Activated T-helper 1 cell treated with anti-CD3 and anti-CD28 coated beads, Interleukin-12 subunit alpha, Interleukin-12 subunit beta, Interleukin-2, Interleukin-4 antibody, amounts not matched to agents 30 ng/mL and 10 ng/mL and 1 ng/mL, durations not matched to agents 14 hours and 24 hours and 36 hours (primary cell): ENCODE data around the gene PSMC3. TPM values are rescaled to one million over a fixed set of nuclear protein-coding genes. Genes with fewer than 3 reads are reported as not detected.

Source experiments
- DNase-seq: peaks from one replicate; pipeline ENCODE4 v3.0.0; 2021; ENCODE audit warnings: low spot score
- H3K27ac Mint-ChIP-seq: one replicate; pipeline ENCODE4 v1.8.0; 2021; ENCODE audit warnings: mild to moderate bottlenecking, mixed read lengths
- H3K27me3 Mint-ChIP-seq: one replicate; pipeline ENCODE4 v1.8.0; 2022; ENCODE audit warnings: mild to moderate bottlenecking, moderate library complexity, mixed read lengths; ENCODE audit not compliant: insufficient read depth
- H3K36me3 Mint-ChIP-seq: one replicate; pipeline ENCODE4 v1.8.0; 2021; ENCODE audit warnings: low read depth, mixed read lengths
- H3K4me1 Mint-ChIP-seq: one replicate; pipeline ENCODE4 v1.8.0; 2021; ENCODE audit warnings: low read depth, mixed read lengths
- H3K4me3 Mint-ChIP-seq: one replicate; pipeline ENCODE4 v1.8.0; 2021; ENCODE audit warnings: mild to moderate bottlenecking, moderate library complexity, mixed read lengths
- H3K9me3 Mint-ChIP-seq: one replicate; pipeline ENCODE4 v1.8.0; 2021; ENCODE audit warnings: mixed read lengths
- intact Hi-C: fragments of 100-400 bp; cut with micrococcal nuclease; formaldehyde crosslinking; loops from one replicate; pipeline ENCODE4 v1.15.1; 2024
- total RNA-seq: library from RNA; stranded (reverse); gene quantifications from 2 replicates; pipeline ENCODE4 v1.2.3, GENCODE V29; 2022

The PSMC3 gene
- total RNA-seq, 1 donor from 2014 or later, result 219 TPM

GRCh38 chr11:47393163-47394049 lies 32.8 kb downstream of the PSMC3 start:
- H3K4me1 Mint-ChIP-seq, result peaks cover 8% of the 10 kb centered on the region
- intact Hi-C loops, result loop anchor here (1.0 to 2.0 kb wide), 4 partner anchors 15 to 249 kb away; partner anchors contain the start of genes MTCH2, PSMC3 and SLC39A13
- H3K9me3 Mint-ChIP-seq, result no peaks in the 10 kb centered on the region

GRCh38 chr11:47392546-47393162 lies 33.6 kb downstream of the PSMC3 start:
- Mint-ChIP-seq H3K36me3 (no peaks in the 10 kb centered on the region), H3K27me3 (no peaks in the 10 kb centered on the region), H3K27ac (peak overlapping the region; percentile 18), H3K4me3 (no peak overlapping the region), H3K9me3 (no peaks in the 10 kb centered on the region), H3K4me1 (peaks cover 8% of the 10 kb centered on the region)
- intact Hi-C loops, result no loop called here
- no peak for DNase-seq

More at GRCh38 chr11:47393163-47394049, 32.8 kb downstream of the PSMC3 start:
- Mint-ChIP-seq H3K27ac (peak overlapping the region; percentile 65), H3K4me3 (no peak overlapping the region), H3K27me3 (no peaks in the 10 kb centered on the region), H3K36me3 (no peaks in the 10 kb centered on the region)
- DNase-seq, result no peak

- no peaks in the 10 kb centered on the region for H3K27me3 Mint-ChIP-seq
- intact Hi-C loops, result no loop called here
- no peak for DNase-seq
- H3K27ac Mint-ChIP-seq, result peak overlapping the region; percentile 18
- H3K4me3 Mint-ChIP-seq, result no peak overlapping the region
- H3K4me1 Mint-ChIP-seq, result peaks cover 8% of the 10 kb centered on the region
- H3K36me3 Mint-ChIP-seq, result no peaks in the 10 kb centered on the region
- no peaks in the 10 kb centered on the region for H3K9me3 Mint-ChIP-seq
These were observed 34.4 kb downstream of the PSMC3 start for GRCh38 chr11:47391711-47392432.

- DNase-seq, result no peak
- intact Hi-C loops, result no loop called here
These were observed 35.1 kb downstream of the PSMC3 start for GRCh38 chr11:47391077-47391583.

GRCh38 chr11:47390422-47390760 lies 35.8 kb downstream of the PSMC3 start:
- peaks cover 2% of the 10 kb centered on the region for H3K27me3 Mint-ChIP-seq
- no peak overlapping the region for H3K4me3 Mint-ChIP-seq
- H3K4me1 Mint-ChIP-seq, result peaks cover under 1% of the 10 kb centered on the region
- H3K27ac Mint-ChIP-seq, result no peak overlapping the region
- no peak for DNase-seq
- no peaks in the 10 kb centered on the region for H3K36me3 Mint-ChIP-seq
- H3K9me3 Mint-ChIP-seq, result no peaks in the 10 kb centered on the region
- intact Hi-C loops, result no loop called here

More at GRCh38 chr11:47391077-47391583, 35.1 kb downstream of the PSMC3 start:
- Mint-ChIP-seq H3K27me3 (no peaks in the 10 kb centered on the region), H3K4me3 (no peak overlapping the region), H3K4me1 (peaks cover 8% of the 10 kb centered on the region), H3K27ac (peak overlapping the region; percentile 72), H3K9me3 (no peaks in the 10 kb centered on the region), H3K36me3 (no peaks in the 10 kb centered on the region)

- no peaks in the 10 kb centered on the region for H3K36me3 Mint-ChIP-seq
- no peaks in the 10 kb centered on the region for H3K4me1 Mint-ChIP-seq
- no peak overlapping the region for H3K27ac Mint-ChIP-seq
- DNase-seq, result no peak
- H3K9me3 Mint-ChIP-seq, result no peaks in the 10 kb centered on the region
- no peak overlapping the region for H3K4me3 Mint-ChIP-seq
- intact Hi-C loops, result no loop called here
- H3K27me3 Mint-ChIP-seq, result peaks cover 2% of the 10 kb centered on the region
These were observed 36.4 kb downstream of the PSMC3 start for GRCh38 chr11:47389577-47390421.

GRCh38 chr11:47388697-47389576 lies 37.3 kb downstream of the PSMC3 start:
- intact Hi-C loops, result no loop called here
- Mint-ChIP-seq H3K36me3 (no peaks in the 10 kb centered on the region), H3K27me3 (peaks cover 2% of the 10 kb centered on the region), H3K9me3 (no peaks in the 10 kb centered on the region), H3K4me3 (no peak overlapping the region), H3K4me1 (no peaks in the 10 kb centered on the region), H3K27ac (no peak overlapping the region)
- DNase-seq, result no peak

GRCh38 chr11:47387944-47388696 lies 38.1 kb downstream of the PSMC3 start:
- no peak for DNase-seq
- Mint-ChIP-seq H3K4me1 (no peaks in the 10 kb centered on the region), H3K36me3 (no peaks in the 10 kb centered on the region), H3K9me3 (no peaks in the 10 kb centered on the region), H3K27ac (no peak overlapping the region), H3K4me3 (no peak overlapping the region), H3K27me3 (peaks cover 2% of the 10 kb centered on the region)
- intact Hi-C loops, result no loop called here

GRCh38 chr11:47384498-47384897 lies 41.7 kb downstream of the PSMC3 start:
- no peaks in the 10 kb centered on the region for H3K36me3 Mint-ChIP-seq
- H3K9me3 Mint-ChIP-seq, result no peaks in the 10 kb centered on the region
- H3K4me3 Mint-ChIP-seq, result no peak overlapping the region
- DNase-seq, result no peak
- peaks cover 2% of the 10 kb centered on the region for H3K27me3 Mint-ChIP-seq
- H3K4me1 Mint-ChIP-seq, result no peaks in the 10 kb centered on the region
- H3K27ac Mint-ChIP-seq, result no peak overlapping the region
- intact Hi-C loops, result no loop called here

- Mint-ChIP-seq H3K27ac (no peak overlapping the region), H3K27me3 (peaks cover 2% of the 10 kb centered on the region), H3K4me3 (no peak overlapping the region), H3K9me3 (no peaks in the 10 kb centered on the region), H3K36me3 (no peaks in the 10 kb centered on the region), H3K4me1 (no peaks in the 10 kb centered on the region)
- DNase-seq, result no peak
- intact Hi-C loops, result no loop called here
These were observed 43.2 kb downstream of the PSMC3 start for GRCh38 chr11:47383071-47383470.

- intact Hi-C loops, result no loop called here
- no peaks in the 10 kb centered on the region for H3K36me3 Mint-ChIP-seq
- H3K4me3 Mint-ChIP-seq, result no peak overlapping the region
- no peak for DNase-seq
- H3K4me1 Mint-ChIP-seq, result no peaks in the 10 kb centered on the region
- H3K27ac Mint-ChIP-seq, result no peak overlapping the region
- no peaks in the 10 kb centered on the region for H3K9me3 Mint-ChIP-seq
- peaks cover 3% of the 10 kb centered on the region for H3K27me3 Mint-ChIP-seq
These were observed 46.2 kb downstream of the PSMC3 start for GRCh38 chr11:47380078-47380477.
